Hepatocyte (in vitro differentiated cells): Measurements from ENCODE around the gene EDA.

Experiments
- EZH2 ChIP-seq: fragments of 200-600 bp; sonication (generic); IDR thresholded peaks from 2 replicates; pipeline ENCODE4 v1.6.1; 2016; ENCODE audit warnings: antibody characterized with exemption, mild to moderate bottlenecking, borderline replicate concordance
- EZH2phosphoT487 ChIP-seq: fragments of 200-600 bp; sonication (generic); IDR thresholded peaks from one replicate; pipeline ENCODE4 v1.6.1; 2018; ENCODE audit warnings: antibody characterized with exemption, mild to moderate bottlenecking, low read depth, moderate library complexity; ENCODE audit not compliant: unreplicated experiment, severe bottlenecking
- TF ChIP-seq, protein P1 (sequence below): fragments of 200-600 bp; sonication (generic); IDR thresholded peaks from 2 replicates; pipeline ENCODE4 v1.5.1; 2016; ENCODE audit warnings: antibody characterized with exemption, mild to moderate bottlenecking; ENCODE audit not compliant: poor library complexity

GRCh38 chrX:70052895-70053615 lies 437.1 kb downstream of the EDA start:
- TF ChIP-seq, protein P1, sequence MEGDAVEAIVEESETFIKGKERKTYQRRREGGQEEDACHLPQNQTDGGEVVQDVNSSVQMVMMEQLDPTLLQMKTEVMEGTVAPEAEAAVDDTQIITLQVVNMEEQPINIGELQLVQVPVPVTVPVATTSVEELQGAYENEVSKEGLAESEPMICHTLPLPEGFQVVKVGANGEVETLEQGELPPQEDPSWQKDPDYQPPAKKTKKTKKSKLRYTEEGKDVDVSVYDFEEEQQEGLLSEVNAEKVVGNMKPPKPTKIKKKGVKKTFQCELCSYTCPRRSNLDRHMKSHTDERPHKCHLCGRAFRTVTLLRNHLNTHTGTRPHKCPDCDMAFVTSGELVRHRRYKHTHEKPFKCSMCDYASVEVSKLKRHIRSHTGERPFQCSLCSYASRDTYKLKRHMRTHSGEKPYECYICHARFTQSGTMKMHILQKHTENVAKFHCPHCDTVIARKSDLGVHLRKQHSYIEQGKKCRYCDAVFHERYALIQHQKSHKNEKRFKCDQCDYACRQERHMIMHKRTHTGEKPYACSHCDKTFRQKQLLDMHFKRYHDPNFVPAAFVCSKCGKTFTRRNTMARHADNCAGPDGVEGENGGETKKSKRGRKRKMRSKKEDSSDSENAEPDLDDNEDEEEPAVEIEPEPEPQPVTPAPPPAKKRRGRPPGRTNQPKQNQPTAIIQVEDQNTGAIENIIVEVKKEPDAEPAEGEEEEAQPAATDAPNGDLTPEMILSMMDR = no peak
- TF ChIP-seq EZH2 = no peak
- no peak for TF ChIP-seq EZH2phosphoT487
